HCT116 (cell line): ENCODE results near the gene FRMD4A.

Experiments
- CEBPB ChIP-seq: IDR thresholded peaks from 2 replicates; pipeline ENCODE4 v1.6.1; 2012; ENCODE audit warnings: low read depth
- CTCF ChIP-seq, 3 experiments: fragments of 200-600 bp in 1 of 3; sonication (generic) in 1 of 3; IDR thresholded peaks in 2 of 3; conservative IDR thresholded peaks in 1 of 3; 2 replicates each; pipeline ENCODE4 v1.5.1; 2012 to 2017; ENCODE audit warnings: low read depth in 2 of 3, low read length in 2 of 3, antibody characterized with exemption in 1 of 3, borderline replicate concordance in 1 of 3, control low read depth in 1 of 3, mild to moderate bottlenecking in 1 of 3, mixed read lengths in 1 of 3, mixed run types in 1 of 3, moderate library complexity in 1 of 3; ENCODE audit not compliant: insufficient read depth in 1 of 3
- EGR1 ChIP-seq: IDR thresholded peaks from 2 replicates; pipeline ENCODE4 v1.6.1; 2012; ENCODE audit warnings: low read depth
- EZH2 ChIP-seq: fragments of 200-600 bp; sonication (generic); IDR thresholded peaks from 2 replicates; pipeline ENCODE4 v1.6.1; 2017; ENCODE audit warnings: antibody characterized with exemption, mixed run types
- POLR2AphosphoS5 ChIP-seq: IDR thresholded peaks from 2 replicates; pipeline ENCODE4 v1.6.1; 2011; ENCODE audit warnings: mild to moderate bottlenecking, low read depth, low read length, moderate library complexity

DNA sequence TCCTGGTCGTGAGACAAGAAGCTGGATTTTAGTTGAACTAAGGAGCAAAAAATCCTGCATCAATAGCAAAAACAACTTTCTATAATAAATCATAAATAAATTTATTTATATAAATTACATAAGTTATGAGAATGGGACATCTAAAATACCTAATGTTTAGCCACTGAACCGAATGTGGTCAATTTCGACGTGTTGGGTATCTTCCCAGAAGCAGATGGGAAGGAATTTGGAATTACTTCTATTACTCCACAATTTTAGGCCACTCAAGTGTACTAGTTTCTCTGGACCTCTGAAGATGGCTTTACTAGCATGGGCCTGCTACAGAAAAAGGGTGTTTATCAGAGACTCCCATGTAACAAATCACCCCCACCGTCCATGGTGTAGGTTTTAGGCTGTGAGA, 572.0 kb downstream of the FRMD4A start:
- TF ChIP-seq EGR1 (no peak), CTCF (IDR thresholded peaks at IDR 0.05 in 2 of 3, conservative IDR thresholded peaks at IDR 0.05 in 1 of 3; ENCODE audit: borderline replicate concordance in 1 of 3, insufficient read depth in 1 of 3, low read depth in 2 of 3, low read length in 2 of 3) (no peak), CEBPB (no peak), EZH2 (no peak), POLR2AphosphoS5 (no peak)
